NCI-H2196 treated with DMSO at 0.1 percent for 48 hours (cell line): ENCODE data around the gene GBGT1.
A peak's percentile ranks its signal among the peaks of the same experiment; 100 is the strongest.
"Not testable (repeated sequence)": the region's sequence is repeated elsewhere in the genome, so short reads cannot be mapped to it uniquely, and the experiment has no call there.

Source experiments
- DNase-seq: peaks from one replicate; lab custom pipeline; 2025; ENCODE audit not compliant: unreplicated experiment; lab: John Stamatoyannopoulos, UW

GBGT1 gene

GRCh38 chr9:133163504-133164172 is at the start of gene GBGT1:
Gene GBGT1, minus strand, starts transcription at chr9:133163914. Its CDS starts 1,502 bp downstream, at chr9:133162412.
- no peak for DNase-seq

GRCh38 chr9:133210609-133211008 is 46.9 kb upstream of the GBGT1 start:
- DNase-seq: no peak

- DNase-seq: peak; percentile 52
Observed at GRCh38 chr9:133210202-133210532, 46.5 kb upstream of the GBGT1 start.

- not testable (repeated sequence) for DNase-seq
Observed at GRCh38 chr9:133209327-133210201, 45.9 kb upstream of the GBGT1 start.

GRCh38 chr9:133208880-133209300 is 45.2 kb upstream of the GBGT1 start, which contains the start of gene OBP2B:
Gene OBP2B, minus strand, starts transcription at chr9:133209250. Its CDS starts 51 bp downstream, at chr9:133209199.
- DNase-seq: not testable (repeated sequence)

GRCh38 chr9:133208171-133208879 is 44.6 kb upstream of the GBGT1 start:
- not testable (repeated sequence) for DNase-seq

- DNase-seq: no peak
Observed at GRCh38 chr9:133207540-133208170, 43.9 kb upstream of the GBGT1 start.

- DNase-seq: no peak
Observed at GRCh38 chr9:133207021-133207531, 43.4 kb upstream of the GBGT1 start.

- no peak for DNase-seq
Observed at GRCh38 chr9:133205996-133206931, 42.5 kb upstream of the GBGT1 start.

- not testable (repeated sequence) for DNase-seq
Observed at GRCh38 chr9:133205481-133205887, 41.8 kb upstream of the GBGT1 start.

- no peak for DNase-seq
Observed at GRCh38 chr9:133204993-133205336, 41.3 kb upstream of the GBGT1 start.

GRCh38 chr9:133204335-133204992 is 40.8 kb upstream of the GBGT1 start:
- DNase-seq: no peak

- DNase-seq: no peak
Observed at GRCh38 chr9:133203506-133204075, 39.9 kb upstream of the GBGT1 start.

- no peak for DNase-seq
Observed at GRCh38 chr9:133202688-133203453, 39.2 kb upstream of the GBGT1 start.

- DNase-seq: no peak
Observed at GRCh38 chr9:133202145-133202513, 38.4 kb upstream of the GBGT1 start.

- DNase-seq: no peak
Observed at GRCh38 chr9:133201424-133202144, 37.9 kb upstream of the GBGT1 start.

- no peak for DNase-seq
Observed at GRCh38 chr9:133200631-133201030, 36.9 kb upstream of the GBGT1 start.
